GM12878 (cell line): Measurements from ENCODE around the gene GCK. TPM values are rescaled to one million over a fixed set of nuclear protein-coding genes. Genes with fewer than 3 reads are reported as not detected.

Source experiments
- ATAC-seq: fragments of 200-7000 bp; cut with Tn5 transposase; 3 replicates; pipeline ENCODE4 v1.9.1; 2020; ENCODE audit warnings: mild to moderate bottlenecking, moderate library complexity
- BruUV-seq: library from RNA; stranded (reverse); fragments of 400-500 nt; replicated peaks from 2 replicates; lab custom pipeline; 2021; lab: Mats Ljungman, UMichigan
- CTCF ChIA-PET: fragments of 300-600 bp; sonication (Branson Sonifier 250); formaldehyde crosslinking; extraction: SDS; loops from one replicate; lab custom pipeline; 2021; ENCODE audit warnings: inconsistent platforms; lab: Yijun Ruan, JAX
- POLR2A ChIA-PET: fragments of 350-600 bp; formaldehyde crosslinking; extraction: SDS; loops from one replicate; lab custom pipeline; 2021; ENCODE audit warnings: inconsistent platforms; lab: Charles Lee
- RAD21 ChIA-PET: fragments of 300-600 bp; sonication (Branson Sonifier 250); formaldehyde crosslinking; loops from one replicate; lab custom pipeline; 2023; ENCODE audit warnings: antibody characterized with exemption; ENCODE audit not compliant: unreplicated experiment; lab: Charles Lee
- SMC1A ChIA-PET: fragments of 300-600 bp; sonication (Branson Sonifier 250); formaldehyde crosslinking; loops from one replicate; lab custom pipeline; 2023; ENCODE audit not compliant: unreplicated experiment, uncharacterized antibody; lab: Charles Lee
- DNase-seq: peaks from one replicate; pipeline ENCODE4 v3.0.0-alpha.2; 2011; ENCODE audit warnings: low read depth, low spot score
- FAIRE-seq: peaks from 3 replicates; lab custom pipeline; 2011; peaks lifted over from hg19 to GRCh38; lab: Jason Lieb, UNC
- H2AFZ ChIP-seq: 2 replicates; pipeline ENCODE4 v1.6.0; 2011; ENCODE audit warnings: low read depth, low read length, control low read depth; ENCODE audit not compliant: control insufficient read depth
- H3K27ac ChIP-seq: 2 replicates; pipeline ENCODE4 v1.5.1; 2011; ENCODE audit warnings: control low read depth; ENCODE audit not compliant: control insufficient read depth, insufficient read depth
- H3K27me3 ChIP-seq, 2 experiments: replicated peaks in 1 of 2; 2 replicates each; pipeline versions ENCODE4 v1.6.0 to v1.6.1; 2011; ENCODE audit warnings: low read length in 1 of 2; ENCODE audit not compliant: control insufficient read depth in 2 of 2, insufficient read depth in 2 of 2
- H3K36me3 ChIP-seq, 2 experiments: 2 replicates each; pipeline ENCODE4 v1.5.1; 2011; ENCODE audit warnings: low read length in 1 of 2; ENCODE audit not compliant: control insufficient read depth in 2 of 2, insufficient read depth in 2 of 2
- H3K4me1 ChIP-seq: 2 replicates; pipeline ENCODE4 v1.6.1; 2011; ENCODE audit warnings: mild to moderate bottlenecking, low read length, moderate library complexity, mixed read lengths; ENCODE audit not compliant: control insufficient read depth, insufficient read depth
- H3K4me2 ChIP-seq: 2 replicates; pipeline ENCODE4 v1.6.0; 2011; ENCODE audit warnings: control low read depth; ENCODE audit not compliant: control insufficient read depth, insufficient read depth
- H3K4me3 ChIP-seq: fragments of 200-600 bp; sonication (generic); 2 replicates; pipeline ENCODE4 v1.5.1; 2016
- H3K79me2 ChIP-seq: 2 replicates; pipeline ENCODE4 v1.6.0; 2011; ENCODE audit warnings: low read length; ENCODE audit not compliant: control insufficient read depth, insufficient read depth
- H3K9ac ChIP-seq: 2 replicates; pipeline ENCODE4 v1.8.0; 2011; ENCODE audit warnings: low read length, control low read depth, mixed read lengths; ENCODE audit not compliant: control insufficient read depth, insufficient read depth
- H3K9me3 ChIP-seq: replicated peaks from 3 replicates; pipeline ENCODE4 v1.5.1; 2011; ENCODE audit warnings: mild to moderate bottlenecking, low read length; ENCODE audit not compliant: control insufficient read depth, insufficient read depth
- H4K20me1 ChIP-seq: 2 replicates; pipeline ENCODE4 v1.6.0; 2011; ENCODE audit not compliant: control insufficient read depth, insufficient read depth
- BMI1 ChIP-seq: fragments of 450-650 bp; IDR thresholded peaks from 2 replicates; pipeline ENCODE4 v1.6.1; 2016; ENCODE audit warnings: mild to moderate bottlenecking, moderate library complexity, borderline replicate concordance
- CTCF ChIP-seq, 3 experiments: IDR thresholded peaks in 2 of 3; conservative IDR thresholded peaks in 1 of 3; 2 replicates each; pipeline ENCODE4 v1.5.1; 2011; ENCODE audit warnings: low read depth in 3 of 3, low read length in 3 of 3, mild to moderate bottlenecking in 3 of 3, control low read depth in 2 of 3, moderate library complexity in 2 of 3, inconsistent platforms in 1 of 3, mixed read lengths in 1 of 3; ENCODE audit not compliant: control insufficient read depth in 2 of 3, insufficient read depth in 1 of 3; ENCODE audit errors: extremely low read depth in 1 of 3
- ELK1 ChIP-seq: IDR thresholded peaks from 2 replicates; pipeline ENCODE4 v1.6.1; 2012; ENCODE audit warnings: low read depth, low read length, improper control_type of control experiment
- IKZF2 ChIP-seq, 2 experiments: fragments of 450-650 bp; IDR thresholded peaks; 2 replicates each; pipeline ENCODE4 v1.6.1; 2017; ENCODE audit warnings: mild to moderate bottlenecking in 2 of 2, moderate library complexity in 2 of 2
- POLR2A ChIP-seq: IDR thresholded peaks from 2 replicates; pipeline ENCODE4 v1.6.1; 2011; ENCODE audit warnings: low read depth, mild to moderate bottlenecking, low read length
- RAD21 ChIP-seq: IDR thresholded peaks from 2 replicates; pipeline ENCODE4 v1.6.1; 2011; ENCODE audit warnings: mild to moderate bottlenecking, low read depth, low read length, moderate library complexity; ENCODE audit not compliant: insufficient read depth
- YY1 ChIP-seq: IDR thresholded peaks from 2 replicates; pipeline ENCODE4 v1.6.1; 2011; ENCODE audit warnings: low read depth, mild to moderate bottlenecking, low read length
- ZNF207 ChIP-seq: fragments of 450-650 bp; IDR thresholded peaks from 2 replicates; pipeline ENCODE4 v1.6.1; 2014; ENCODE audit warnings: antibody characterized with exemption, mild to moderate bottlenecking, borderline replicate concordance
- ZNF24 ChIP-seq: fragments of 450-650 bp; IDR thresholded peaks from 2 replicates; pipeline ENCODE4 v1.6.1; 2017; ENCODE audit warnings: antibody characterized with exemption, mild to moderate bottlenecking
- WGBS: methylation state at CpG from one replicate; pipeline ENCODE4 v1.1.6; 2016; ENCODE audit warnings: low lambda C conversion rate; ENCODE audit not compliant: insufficient replicate concordance, insufficient coverage; ENCODE audit errors: missing lambda C conversion rate; 5-methylcytosine and 5-hydroxymethylcytosine counted together
- in situ Hi-C: fragments of 300-500 bp; cut with MboI; formaldehyde crosslinking; loops from 9 replicates; pipeline ENCODE4 v1.14.3; 2018; ENCODE audit warnings: mixed read lengths
- intact Hi-C: fragments of 100-400 bp; cut with micrococcal nuclease; formaldehyde crosslinking; loops from one replicate; pipeline ENCODE4 v1.14.2; 2022; ENCODE audit not compliant: unreplicated experiment
- polyA plus RNA-seq, 11 experiments: library from polyadenylated mRNA; depleted of rRNA in 4 of 11; unstranded in 6 of 11; stranded (reverse) in 5 of 11; fragments of >200 nt; fragmentation: Nextera tagmentation in 4 of 11; fragmentation: Illumina TruSeq in 1 of 11; extraction: Ambion mirVana in 4 of 11; extraction: Trizol in 1 of 11; gene quantifications; 1 replicate in 1 of 11; 2 replicates in 10 of 11; pipeline versions ENCODE4 v1.2.1 to v1.2.3, GENCODE V29; 2011 to 2016; ENCODE audit warnings: inconsistent platforms in 2 of 11, missing spikeins in 2 of 11, low read depth in 1 of 11
- total RNA-seq, 4 experiments: library from RNA; depleted of rRNA in 3 of 4; stranded (reverse); fragments of >200 nt in 3 of 4; fragmentation: Illumina TruSeq in 1 of 4; extraction: Trizol in 1 of 4; gene quantifications; 2 replicates each; pipeline versions ENCODE4 v1.2.1 to v1.2.3, GENCODE V29; 2013 to 2021

The GCK gene
- total and polyA plus RNA-seq, 10 of the 15 experiments (the other 5 are each of a cell fraction or from before 2014, with no cell fraction given) = 0.06 to 0.16 TPM; not detected in 8

- Histone ChIP-seq H3K4me1 (no peaks in the 10 kb centered on the region), H3K9me3 (no peaks in the 10 kb centered on the region), H3K27me3 (peaks cover 7 to 10% of the 10 kb centered on the region in 2 experiments), H3K4me2 (no peak overlapping the region), H3K9ac (no peak overlapping the region), H3K36me3 (no peaks in the 10 kb centered on the region; a peak in 2 of 4 replicates), H3K4me3 (no peak overlapping the region), H2AFZ (no peak overlapping the region), H3K79me2 (no peaks in the 10 kb centered on the region), H3K27ac (no peak overlapping the region), H4K20me1 (no peaks in the 10 kb centered on the region)
- ATAC-seq (no peak), FAIRE-seq (no peak), DNase-seq (no peak)
- TF ChIP-seq POLR2A (peak; percentile 25; the same call in 1 of the 2 replicates), IKZF2 (IDR thresholded peaks at IDR 0.05) (no peak)
- ChIA-PET POLR2A (interaction anchor here (0.9 kb wide), 1 partner anchor 13 kb away, joined by 3 read pairs; the partner anchor contains the start of gene POLD2), SMC1A (no interaction called here), CTCF (no interaction called here), RAD21 (no interaction called here)
- 54% methylated on average over 18 of the region's 18 CpGs for WGBS
- intact Hi-C loops = no loop called here
- no TSS peak for BruUV-seq
- in situ Hi-C loops = no loop called here
Observed at GRCh38 chr7:44109991-44110390, 79.2 kb downstream of the GCK start.

GRCh38 chr7:44108768-44109750, 80.2 kb downstream of the GCK start:
- no peak overlapping the region for H3K9ac ChIP-seq
- H3K27me3 ChIP-seq = peaks cover 11 to 15% of the 10 kb centered on the region in 2 experiments
- H3K36me3 ChIP-seq = no peaks in the 10 kb centered on the region
- ChIA-PET POLR2A (no interaction called here), SMC1A (no interaction called here), RAD21 (no interaction called here), CTCF (no interaction called here)
- no peaks in the 10 kb centered on the region for H3K9me3 ChIP-seq
- H3K4me2 ChIP-seq = no peak overlapping the region
- H3K4me1 ChIP-seq = no peaks in the 10 kb centered on the region
- WGBS = 41% methylated on average over 20 of the region's 21 CpGs
- no peak overlapping the region for H3K27ac ChIP-seq
- no peak for DNase-seq
- no peaks in the 10 kb centered on the region for H4K20me1 ChIP-seq
- no peak overlapping the region for H2AFZ ChIP-seq
- in situ Hi-C loops = no loop called here
- peak; percentile 53 for ATAC-seq
- FAIRE-seq = no peak
- BruUV-seq = no TSS peak
- intact Hi-C loops = no loop called here
- H3K79me2 ChIP-seq = no peaks in the 10 kb centered on the region
- no peak overlapping the region for H3K4me3 ChIP-seq
- TF ChIP-seq RAD21 (0 out of 2 replicates have a peak, but pooled peaks have one; percentile 9), ZNF24 (no peak), ELK1 (no peak), YY1 (no peak), CTCF (IDR thresholded peaks at IDR 0.05 in 2 of 3, conservative IDR thresholded peaks at IDR 0.05 in 1 of 3; ENCODE audit: control insufficient read depth in 2 of 3, extremely low read depth in 1 of 3, insufficient read depth in 1 of 3, low read depth in 3 of 3, low read length in 3 of 3) (peak in 1 of 3 experiments; percentile 27; a peak in 1 of 6 replicates), ZNF207 (no peak), BMI1 (no peak)
